CD4-positive, alpha-beta T cell (primary cell): ENCODE data around the gene TCEAL6. TPM values are rescaled to one million over a fixed set of nuclear protein-coding genes. Genes with fewer than 3 reads are reported as not detected.
A peak's percentile ranks its signal among the peaks of the same experiment; 100 is the strongest.
"Not testable (repeated sequence)": the region's sequence is repeated elsewhere in the genome, so short reads cannot be mapped to it uniquely, and the experiment has no call there.

ENCODE experiments used
- ATAC-seq: fragments of 200-7000 bp; cut with Tn5 transposase; one replicate; pipeline ENCODE4 v1.10.0; 2022; ENCODE audit warnings: mild to moderate bottlenecking; ENCODE audit not compliant: poor library complexity
- CTCF ChIA-PET: fragments of 350-600 bp; sonication (Branson Sonifier 250); formaldehyde crosslinking; loops from one replicate; lab custom pipeline; 2021; ENCODE audit warnings: antibody characterized with exemption, inconsistent platforms; lab: Charles Lee
- POLR2A ChIA-PET: fragments of 350-600 bp; sonication (Branson Sonifier 250); formaldehyde crosslinking; loops from one replicate; lab custom pipeline; 2021; ENCODE audit warnings: antibody characterized with exemption, inconsistent platforms; lab: Charles Lee
- DNase-seq, 14 experiments: peaks; one replicate each; pipeline ENCODE4 v3.0.0-alpha.2; 2013 to 2020; ENCODE audit warnings: mixed read lengths in 2 of 14
- H3K27ac ChIP-seq, 2 donors: one replicate each; pipeline versions ENCODE4 v1.5.1 to v1.7.0; 2013; ENCODE audit warnings: low read length in 2 of 2, low read depth in 1 of 2, mild to moderate bottlenecking in 1 of 2
- H3K27me3 ChIP-seq, 2 experiments: 1 replicate in 1 of 2; 2 replicates in 1 of 2; pipeline versions ENCODE4 v1.6.1 to v1.7.0; 2013; ENCODE audit warnings: low read length in 2 of 2, control low read depth in 1 of 2, mild to moderate bottlenecking in 1 of 2, moderate library complexity in 1 of 2; ENCODE audit not compliant: insufficient read depth in 2 of 2, control insufficient read depth in 1 of 2
- H3K36me3 ChIP-seq: one replicate; pipeline ENCODE4 v1.6.1; 2013; ENCODE audit warnings: low read length, control low read depth; ENCODE audit not compliant: insufficient read depth
- H3K4me1 ChIP-seq: one replicate; pipeline ENCODE4 v1.6.1; 2013; ENCODE audit warnings: low read length, control low read depth; ENCODE audit not compliant: insufficient read depth
- H3K4me3 ChIP-seq: one replicate; pipeline ENCODE4 v1.5.1; 2013; ENCODE audit warnings: mild to moderate bottlenecking, low read length, moderate library complexity
- H3K9me3 ChIP-seq, 2 experiments: 1 replicate in 1 of 2; 2 replicates in 1 of 2; pipeline versions ENCODE4 v1.6.1 to v1.7.0; 2013; ENCODE audit warnings: low read length in 2 of 2, mild to moderate bottlenecking in 2 of 2, control low read depth in 1 of 2, moderate library complexity in 1 of 2; ENCODE audit not compliant: control insufficient read depth in 1 of 2, insufficient read depth in 1 of 2
- H3K27ac Mint-ChIP-seq: one replicate; pipeline ENCODE4 v1.8.0; 2020; ENCODE audit warnings: mixed read lengths
- H3K27me3 Mint-ChIP-seq: one replicate; pipeline ENCODE4 v1.8.0; 2021; ENCODE audit warnings: mixed read lengths
- H3K36me3 Mint-ChIP-seq: one replicate; pipeline ENCODE4 v1.8.0; 2021; ENCODE audit warnings: low read depth, mixed read lengths
- H3K4me1 Mint-ChIP-seq: one replicate; pipeline ENCODE4 v1.8.0; 2021; ENCODE audit warnings: low read depth, mixed read lengths
- H3K4me3 Mint-ChIP-seq: one replicate; pipeline ENCODE4 v1.8.0; 2020; ENCODE audit warnings: mild to moderate bottlenecking, mixed read lengths
- H3K9me3 Mint-ChIP-seq: one replicate; pipeline ENCODE4 v1.8.0; 2020; ENCODE audit warnings: mixed read lengths
- intact Hi-C, 2 experiments: fragments of 100-400 bp; cut with DNase I in 1 of 2; cut with micrococcal nuclease in 1 of 2; formaldehyde crosslinking; loops; one replicate each; pipeline versions ENCODE4 v1.15.1 to v1.9.0; 2023 to 2025; cut with DNase I, micrococcal nuclease
- total RNA-seq, 174 experiments: library from RNA in 2 of 174; stranded (reverse) in 2 of 174; gene quantifications; one replicate each; pipeline ENCODE4 v1.2.3 and lab custom pipeline; 2021 to 2026
- TF ChIP-seq, protein P1 (sequence below): fragments of 200-600 bp; IDR thresholded peaks from one replicate; pipeline ENCODE4 v1.8.0; 2022; ENCODE audit warnings: antibody characterized with exemption, mild to moderate bottlenecking

TCEAL6 gene
- total RNA-seq, 2 experiments from 2014 or later: not detected

DNA sequence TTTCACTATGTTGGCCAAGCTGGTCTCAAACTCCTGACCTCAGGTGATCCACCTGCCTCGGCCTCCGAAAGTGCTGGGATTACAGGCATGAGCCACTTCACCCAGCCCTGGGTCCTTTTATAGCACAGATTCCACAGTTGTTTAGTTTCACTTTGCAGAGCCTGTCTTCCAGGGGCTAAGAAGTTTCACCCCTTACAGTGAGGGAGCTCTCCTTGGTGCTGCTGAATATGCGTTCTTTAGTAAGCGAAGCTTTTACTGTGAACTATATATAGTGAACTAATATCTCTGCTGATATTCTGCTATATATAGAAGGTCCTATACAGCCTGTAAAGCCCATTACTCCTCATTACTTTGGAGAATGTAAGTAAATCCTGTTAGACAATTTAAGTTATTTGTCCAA is 4.2 kb downstream of the TCEAL6 start:
- POLR2A ChIA-PET: no interaction called here
- Histone ChIP-seq H3K27me3 (no peaks in the 10 kb centered on the region), H3K9me3 (no peaks in the 10 kb centered on the region), H3K4me3 (no peak overlapping the region), H3K27ac (no peak overlapping the region), H3K4me1 (no peaks in the 10 kb centered on the region), H3K36me3 (no peaks in the 10 kb centered on the region)
- CTCF ChIA-PET: interaction anchor here (0.7 kb wide), 1 partner anchor 8 kb away, joined by 3 read pairs; no protein-coding TSS in a partner anchor
- TF ChIP-seq, protein P1, sequence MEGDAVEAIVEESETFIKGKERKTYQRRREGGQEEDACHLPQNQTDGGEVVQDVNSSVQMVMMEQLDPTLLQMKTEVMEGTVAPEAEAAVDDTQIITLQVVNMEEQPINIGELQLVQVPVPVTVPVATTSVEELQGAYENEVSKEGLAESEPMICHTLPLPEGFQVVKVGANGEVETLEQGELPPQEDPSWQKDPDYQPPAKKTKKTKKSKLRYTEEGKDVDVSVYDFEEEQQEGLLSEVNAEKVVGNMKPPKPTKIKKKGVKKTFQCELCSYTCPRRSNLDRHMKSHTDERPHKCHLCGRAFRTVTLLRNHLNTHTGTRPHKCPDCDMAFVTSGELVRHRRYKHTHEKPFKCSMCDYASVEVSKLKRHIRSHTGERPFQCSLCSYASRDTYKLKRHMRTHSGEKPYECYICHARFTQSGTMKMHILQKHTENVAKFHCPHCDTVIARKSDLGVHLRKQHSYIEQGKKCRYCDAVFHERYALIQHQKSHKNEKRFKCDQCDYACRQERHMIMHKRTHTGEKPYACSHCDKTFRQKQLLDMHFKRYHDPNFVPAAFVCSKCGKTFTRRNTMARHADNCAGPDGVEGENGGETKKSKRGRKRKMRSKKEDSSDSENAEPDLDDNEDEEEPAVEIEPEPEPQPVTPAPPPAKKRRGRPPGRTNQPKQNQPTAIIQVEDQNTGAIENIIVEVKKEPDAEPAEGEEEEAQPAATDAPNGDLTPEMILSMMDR: no peak
- ATAC-seq (no peak), DNase-seq (no peak)
- Mint-ChIP-seq H3K27ac (no peak overlapping the region), H3K36me3 (no peaks in the 10 kb centered on the region), H3K9me3 (no peaks in the 10 kb centered on the region), H3K4me3 (no peak overlapping the region), H3K4me1 (no peaks in the 10 kb centered on the region), H3K27me3 (peaks cover 50% of the 10 kb centered on the region)
- intact Hi-C loops: no loop called here

DNA sequence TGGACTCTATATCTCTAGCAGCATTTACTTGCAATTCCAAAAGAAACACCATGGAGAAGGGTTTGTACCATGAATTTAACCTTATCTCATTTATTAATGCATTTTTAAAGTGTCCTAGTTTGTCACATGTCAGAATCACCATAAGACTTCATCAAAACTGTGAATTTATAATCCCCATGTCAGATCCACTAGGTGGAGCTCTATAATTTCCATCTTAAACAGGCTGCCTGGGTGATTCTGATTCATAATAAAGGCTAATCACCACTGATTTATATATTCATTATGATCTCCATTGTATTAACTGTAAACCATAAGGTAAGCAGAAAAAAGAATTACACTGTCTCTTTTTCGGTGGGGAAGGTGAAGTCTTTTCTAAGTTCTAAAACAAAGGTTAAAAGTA is 12.8 kb downstream of the TCEAL6 start:
- ATAC-seq: no peak
- no peak overlapping the region for H3K4me3 ChIP-seq
- no peaks in the 10 kb centered on the region for H3K36me3 ChIP-seq
- intact Hi-C loops: loop anchor here (2.0 to 10.0 kb wide), 3 partner anchors 13 to 735 kb away; partner anchors contain the start of gene TCEAL6 (in 1 of the 2)
- no peaks in the 10 kb centered on the region for H3K36me3 Mint-ChIP-seq
- H3K4me1 ChIP-seq: peaks cover 5% of the 10 kb centered on the region
- no peaks in the 10 kb centered on the region for H3K9me3 ChIP-seq
- H3K27ac ChIP-seq: no peak overlapping the region
- peaks cover 0 to 9% of the 10 kb centered on the region in 2 experiments for H3K27me3 ChIP-seq
- no peak overlapping the region for H3K4me3 Mint-ChIP-seq
- no peak overlapping the region for H3K27ac Mint-ChIP-seq
- ChIA-PET CTCF (interaction anchor here (0.7 kb wide), 1 partner anchor 9 kb away, joined by 3 read pairs; no protein-coding TSS in a partner anchor), POLR2A (no interaction called here)
- DNase-seq: peak in 3 of 14 experiments; percentile 2 to 10 (median 9)
- TF ChIP-seq, protein P1: peak; percentile 48
- peaks cover 59% of the 10 kb centered on the region for H3K27me3 Mint-ChIP-seq
- peaks cover 5% of the 10 kb centered on the region for H3K4me1 Mint-ChIP-seq
- no peaks in the 10 kb centered on the region for H3K9me3 Mint-ChIP-seq

GRCh38 chrX:102126863-102127262 is 15.4 kb downstream of the TCEAL6 start:
- TF ChIP-seq, protein P1: no peak
- DNase-seq (no peak), ATAC-seq (no peak)
- CTCF ChIA-PET: no interaction called here
- H3K9me3 ChIP-seq: no peaks in the 10 kb centered on the region
- H3K27ac ChIP-seq: no peak overlapping the region
- POLR2A ChIA-PET: no interaction called here
- Mint-ChIP-seq H3K27ac (no peak overlapping the region), H3K27me3 (peaks cover 58% of the 10 kb centered on the region), H3K9me3 (no peaks in the 10 kb centered on the region), H3K36me3 (no peaks in the 10 kb centered on the region), H3K4me1 (peaks cover 7% of the 10 kb centered on the region), H3K4me3 (peak overlapping the region; percentile 4)
- peaks cover 0 to 10% of the 10 kb centered on the region in 2 experiments for H3K27me3 ChIP-seq
- H3K4me1 ChIP-seq: peaks cover 5% of the 10 kb centered on the region
- H3K36me3 ChIP-seq: no peaks in the 10 kb centered on the region
- H3K4me3 ChIP-seq: no peak overlapping the region
- intact Hi-C loops: loop anchor here in 1 of 2 experiments (10.0 kb wide), 1 partner anchor 738 kb away; no protein-coding TSS in a partner anchor

GRCh38 chrX:102126080-102126818 is 16.0 kb downstream of the TCEAL6 start:
- H3K36me3 Mint-ChIP-seq, H3K27ac ChIP-seq, H3K27ac Mint-ChIP-seq, ATAC-seq, H3K4me3 ChIP-seq, H3K36me3 ChIP-seq, H3K4me1 ChIP-seq, H3K9me3 ChIP-seq, DNase-seq, POLR2A ChIA-PET, CTCF ChIA-PET, H3K4me1 Mint-ChIP-seq, H3K9me3 Mint-ChIP-seq: not testable (repeated sequence)
- peaks cover 0 to 10% of the 10 kb centered on the region in 2 experiments for H3K27me3 ChIP-seq
- intact Hi-C loops: loop anchor here in 1 of 2 experiments (10.0 kb wide), 1 partner anchor 739 kb away; no protein-coding TSS in a partner anchor
- Mint-ChIP-seq H3K27me3 (peaks cover 54% of the 10 kb centered on the region), H3K4me3 (peak overlapping the region; percentile 7)

GRCh38 chrX:102125436-102125835 is 16.8 kb downstream of the TCEAL6 start, which contains the start of gene TCEAL2:
TSS of gene TCEAL2 (plus strand) at chrX:102125679. CDS start at chrX:102126831, 1,152 bp downstream.
- intact Hi-C loops: loop anchor here in 1 of 2 experiments (10.0 kb wide), 1 partner anchor 739 kb away; no protein-coding TSS in a partner anchor
- ATAC-seq, H3K4me1 ChIP-seq, CTCF ChIA-PET, H3K36me3 ChIP-seq, H3K36me3 Mint-ChIP-seq, H3K9me3 ChIP-seq, POLR2A ChIA-PET, H3K27ac ChIP-seq, H3K9me3 Mint-ChIP-seq, H3K27ac Mint-ChIP-seq, H3K4me1 Mint-ChIP-seq: not testable (repeated sequence)
- H3K4me3 ChIP-seq: peak within 1 kb of the TSS; percentile 34
- H3K4me3 Mint-ChIP-seq: peak within 1 kb of the TSS; percentile 70
- peaks cover 55% of the 10 kb centered on the region for H3K27me3 Mint-ChIP-seq
- DNase-seq: peak in 4 of 14 experiments; percentile 9 to 31 (median 10)
- H3K27me3 ChIP-seq: peaks cover 0 to 10% of the 10 kb centered on the region in 2 experiments
